ENCODE results near the gene KDM8.

DNA sequence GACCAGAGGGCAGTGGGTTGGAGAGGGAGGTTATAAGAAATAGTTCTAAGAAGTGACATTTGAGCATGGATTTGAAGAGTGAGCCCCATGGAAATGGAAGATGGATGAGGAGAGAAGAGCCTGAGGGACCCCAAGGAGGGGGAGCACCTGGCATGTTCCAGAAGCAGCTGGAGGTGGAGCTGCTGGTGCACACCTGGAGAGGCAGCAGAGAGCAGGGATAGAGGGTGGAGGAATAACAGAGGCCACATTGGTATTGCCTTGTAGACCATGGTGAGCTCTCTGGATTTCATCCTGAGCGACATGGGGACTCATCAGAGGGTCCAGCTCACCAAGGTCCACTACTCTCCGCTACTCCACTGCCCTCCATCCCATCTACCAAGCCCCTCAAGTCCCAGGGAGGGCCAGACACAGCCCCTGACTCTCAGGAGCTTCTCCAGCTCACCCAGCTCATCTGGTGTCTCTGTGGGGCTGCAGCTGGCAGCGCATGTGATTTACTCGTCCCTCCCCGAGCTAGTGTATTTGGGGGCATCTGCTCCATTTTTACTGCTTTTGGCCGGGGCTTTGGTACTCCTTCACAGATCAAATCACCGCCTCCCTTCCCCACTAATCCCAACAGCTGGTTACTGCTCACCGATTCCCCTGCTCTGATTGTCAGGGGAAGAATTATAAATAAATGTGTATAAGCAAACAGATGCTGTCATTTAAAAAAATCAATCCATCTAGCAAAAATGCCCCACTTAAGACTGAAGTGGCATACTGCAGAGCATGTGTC, 22.1 kb upstream of the KDM8 start:
- TF ChIP-seq, protein P1, sequence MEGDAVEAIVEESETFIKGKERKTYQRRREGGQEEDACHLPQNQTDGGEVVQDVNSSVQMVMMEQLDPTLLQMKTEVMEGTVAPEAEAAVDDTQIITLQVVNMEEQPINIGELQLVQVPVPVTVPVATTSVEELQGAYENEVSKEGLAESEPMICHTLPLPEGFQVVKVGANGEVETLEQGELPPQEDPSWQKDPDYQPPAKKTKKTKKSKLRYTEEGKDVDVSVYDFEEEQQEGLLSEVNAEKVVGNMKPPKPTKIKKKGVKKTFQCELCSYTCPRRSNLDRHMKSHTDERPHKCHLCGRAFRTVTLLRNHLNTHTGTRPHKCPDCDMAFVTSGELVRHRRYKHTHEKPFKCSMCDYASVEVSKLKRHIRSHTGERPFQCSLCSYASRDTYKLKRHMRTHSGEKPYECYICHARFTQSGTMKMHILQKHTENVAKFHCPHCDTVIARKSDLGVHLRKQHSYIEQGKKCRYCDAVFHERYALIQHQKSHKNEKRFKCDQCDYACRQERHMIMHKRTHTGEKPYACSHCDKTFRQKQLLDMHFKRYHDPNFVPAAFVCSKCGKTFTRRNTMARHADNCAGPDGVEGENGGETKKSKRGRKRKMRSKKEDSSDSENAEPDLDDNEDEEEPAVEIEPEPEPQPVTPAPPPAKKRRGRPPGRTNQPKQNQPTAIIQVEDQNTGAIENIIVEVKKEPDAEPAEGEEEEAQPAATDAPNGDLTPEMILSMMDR (IDR thresholded peaks at IDR 0.05) = no peak
- no peak for TF ChIP-seq POLR2A (IDR thresholded peaks at IDR 0.05; ENCODE audit: low read depth)
- no peak for TF ChIP-seq EP300 (IDR thresholded peaks at IDR 0.05)
- no peak for TF ChIP-seq POLR2AphosphoS5 (IDR thresholded peaks at IDR 0.05)
